GM23248 (cell line): ENCODE measurements around the gene SNAI3. TPM values are rescaled to one million over a fixed set of nuclear protein-coding genes. Genes with fewer than 3 reads are reported as not detected.

Experiments
- DNase-seq: peaks from one replicate; pipeline ENCODE4 v3.0.0-alpha.2; 2015
- H2AFZ ChIP-seq: fragments of 200-600 bp; sonication (generic); 2 replicates; pipeline ENCODE4 v1.6.1; 2016; ENCODE audit warnings: antibody characterized with exemption
- H3F3A ChIP-seq: fragments of 200-600 bp; sonication (generic); 2 replicates; pipeline ENCODE4 v1.6.1; 2016; ENCODE audit warnings: mild to moderate bottlenecking, antibody characterized with exemption, mixed run types; ENCODE audit not compliant: insufficient read depth
- H3K27ac ChIP-seq: fragments of 200-600 bp; sonication (generic); 2 replicates; pipeline ENCODE4 v1.5.1; 2016; ENCODE audit warnings: mild to moderate bottlenecking
- H3K27me3 ChIP-seq: fragments of 200-600 bp; sonication (generic); replicated peaks from 2 replicates; pipeline ENCODE4 v1.6.1; 2016; ENCODE audit warnings: mild to moderate bottlenecking; ENCODE audit not compliant: insufficient read depth
- H3K36me3 ChIP-seq: fragments of 200-600 bp; sonication (generic); 2 replicates; pipeline ENCODE4 v1.6.1; 2016; ENCODE audit warnings: low read depth, mild to moderate bottlenecking
- H3K4me1 ChIP-seq: fragments of 200-600 bp; sonication (generic); 2 replicates; pipeline ENCODE4 v1.6.1; 2016; ENCODE audit warnings: mild to moderate bottlenecking; ENCODE audit not compliant: insufficient read depth
- H3K4me2 ChIP-seq: fragments of 200-600 bp; sonication (generic); one replicate; pipeline ENCODE4 v1.6.1; 2016; ENCODE audit warnings: mild to moderate bottlenecking; ENCODE audit not compliant: unreplicated experiment
- H3K4me3 ChIP-seq: fragments of 200-600 bp; sonication (generic); 2 replicates; pipeline ENCODE4 v1.5.1; 2016; ENCODE audit warnings: mild to moderate bottlenecking
- H3K79me2 ChIP-seq: fragments of 200-600 bp; sonication (generic); 2 replicates; pipeline ENCODE4 v1.6.1; 2016; ENCODE audit warnings: mild to moderate bottlenecking; ENCODE audit not compliant: insufficient read depth
- H3K9ac ChIP-seq: fragments of 200-600 bp; sonication (generic); 2 replicates; pipeline ENCODE4 v1.6.1; 2016; ENCODE audit warnings: mild to moderate bottlenecking
- H3K9me2 ChIP-seq: fragments of 200-600 bp; sonication (generic); 2 replicates; pipeline ENCODE4 v1.6.1; 2016; ENCODE audit warnings: mixed run types, mild to moderate bottlenecking, moderate library complexity; ENCODE audit not compliant: insufficient read depth
- H3K9me3 ChIP-seq: fragments of 200-600 bp; sonication (generic); one replicate; pipeline ENCODE4 v1.6.1; 2017; ENCODE audit warnings: low read depth
- H4K20me1 ChIP-seq: fragments of 200-600 bp; sonication (generic); 2 replicates; pipeline ENCODE4 v1.6.0; 2016; ENCODE audit not compliant: insufficient read depth
- EZH2 ChIP-seq: fragments of 200-600 bp; sonication (generic); IDR thresholded peaks from 2 replicates; pipeline ENCODE4 v1.6.1; 2018; ENCODE audit warnings: antibody characterized with exemption, mild to moderate bottlenecking; ENCODE audit not compliant: insufficient read depth, poor library complexity, severe bottlenecking
- EZH2phosphoT487 ChIP-seq: fragments of 200-600 bp; sonication (generic); IDR thresholded peaks from 2 replicates; pipeline ENCODE4 v1.6.1; 2018; ENCODE audit warnings: antibody characterized with exemption, moderate library complexity, mild to moderate bottlenecking, low read depth; ENCODE audit not compliant: insufficient read depth
- WGBS, 2 experiments: methylation state at CpG; one replicate each; pipeline ENCODE4 v1.1.6; 2015 to 2017; ENCODE audit warnings: low lambda C conversion rate in 2 of 2, low coverage in 1 of 2; ENCODE audit errors: missing lambda C conversion rate in 2 of 2; 5-methylcytosine and 5-hydroxymethylcytosine counted together
- in situ Hi-C: fragments of 300-500 bp; cut with MboI; formaldehyde crosslinking; loops from 2 replicates; pipeline ENCODE4 v1.15.0; 2020
- polyA plus RNA-seq: library from polyadenylated mRNA; unstranded; fragments of >200 nt; fragmentation: Nextera tagmentation; extraction: Ambion mirVana; gene quantifications from 2 replicates; pipeline ENCODE4 v1.2.1, GENCODE V29; 2016
- total RNA-seq: library from RNA; depleted of rRNA; stranded (reverse); fragments of >200 nt; shearing (Covaris generic); gene quantifications from 2 replicates; pipeline ENCODE4 v1.2.3, GENCODE V29; 2014

Gene SNAI3
- total and polyA plus RNA-seq, 2 experiments from 2014 or later: 0.71 TPM; not detected in 1

DNA sequence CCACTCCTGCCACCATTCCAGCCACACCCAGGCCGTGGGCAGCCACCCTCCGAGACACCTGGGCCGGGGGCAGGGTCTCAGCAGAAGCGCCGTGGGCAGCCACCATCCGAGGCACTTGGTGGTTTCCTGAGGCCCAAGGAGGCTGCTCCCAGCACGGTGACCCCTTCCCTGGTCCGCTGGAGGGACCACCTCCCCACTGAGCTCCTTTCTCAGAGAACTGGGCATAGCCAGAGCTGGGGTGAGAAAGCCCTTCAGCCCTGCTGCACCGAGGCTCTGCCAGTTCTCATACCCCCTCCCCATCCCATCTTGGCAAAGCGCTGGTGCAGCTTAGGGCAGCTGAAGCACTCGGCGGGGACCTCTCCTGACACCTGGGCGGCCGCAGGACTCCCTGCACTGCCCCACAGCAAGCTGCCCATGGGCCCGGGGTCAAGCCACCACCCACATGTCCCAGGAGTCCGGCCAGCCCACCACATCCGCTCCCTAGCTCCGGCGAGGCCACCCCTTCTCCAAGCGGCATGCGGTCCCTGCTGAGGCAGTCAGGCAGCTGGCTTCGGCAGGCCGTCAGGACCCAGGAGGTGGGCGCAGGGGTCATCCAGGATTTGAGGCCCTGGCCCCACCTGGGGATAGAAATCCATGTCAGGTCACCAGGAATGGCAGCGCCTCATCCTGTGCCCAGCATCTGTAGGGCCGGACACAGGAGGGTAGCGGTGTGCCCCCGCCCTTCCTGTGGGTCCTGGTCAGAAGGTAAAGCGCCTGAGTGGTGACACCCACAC, 34.1 kb downstream of the SNAI3 start:
- no peak for DNase-seq
- 92 to 94% methylated on average over 22 to 23 of the region's 29 CpGs for WGBS, 2 experiments
- Histone ChIP-seq H2AFZ (no peak overlapping the region), H3K9me3 (no peaks in the 10 kb centered on the region), H4K20me1 (no peaks in the 10 kb centered on the region), H3K27ac (no peak overlapping the region), H3K9me2 (no peaks in the 10 kb centered on the region), H3K4me1 (no peaks in the 10 kb centered on the region), H3K36me3 (no peaks in the 10 kb centered on the region), H3K27me3 (no peaks in the 10 kb centered on the region), H3F3A (no peaks in the 10 kb centered on the region), H3K9ac (no peak overlapping the region), H3K4me2 (no peak overlapping the region), H3K4me3 (no peak overlapping the region), H3K79me2 (no peaks in the 10 kb centered on the region)
- TF ChIP-seq EZH2phosphoT487: no peak
- no peak for TF ChIP-seq EZH2
- in situ Hi-C loops: no loop called here

DNA sequence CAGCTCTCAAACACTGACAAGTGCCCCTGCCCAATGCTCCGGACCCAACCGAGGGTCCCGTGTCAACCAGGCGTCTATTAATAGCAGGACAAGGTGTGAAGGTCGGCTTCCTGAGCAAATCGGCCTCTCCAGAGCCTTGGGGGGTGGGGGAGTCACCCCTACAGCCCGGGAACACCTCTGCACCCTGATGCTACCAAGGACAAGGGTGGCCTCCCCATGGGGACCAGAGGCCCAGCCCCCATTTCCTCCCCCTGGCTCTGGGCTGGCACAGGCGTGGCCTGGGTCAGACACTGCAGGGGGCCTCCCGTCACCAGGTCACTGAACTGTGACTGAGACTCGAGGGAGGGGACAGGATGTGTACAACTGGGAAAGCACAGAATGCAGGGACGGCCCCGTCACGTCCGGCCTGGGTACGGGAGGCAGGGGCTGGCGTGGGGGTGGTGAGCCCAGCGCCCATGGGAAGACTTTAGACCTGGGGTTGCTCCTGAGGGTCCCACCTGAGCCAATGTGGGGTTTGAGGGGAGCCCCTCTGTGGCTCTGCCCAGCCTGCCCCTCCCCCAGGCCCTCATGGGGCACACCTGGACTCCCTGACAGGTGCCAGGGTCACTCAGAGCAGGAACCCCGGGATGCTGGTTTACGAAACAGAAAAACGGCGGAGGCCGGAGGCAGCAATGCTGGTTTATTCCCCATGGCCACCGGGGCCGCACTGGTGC, 34.9 kb downstream of the SNAI3 start:
- peak overlapping the region; percentile 78 for H3K9ac ChIP-seq
- TF ChIP-seq EZH2phosphoT487: no peak
- no peak for TF ChIP-seq EZH2

DNA sequence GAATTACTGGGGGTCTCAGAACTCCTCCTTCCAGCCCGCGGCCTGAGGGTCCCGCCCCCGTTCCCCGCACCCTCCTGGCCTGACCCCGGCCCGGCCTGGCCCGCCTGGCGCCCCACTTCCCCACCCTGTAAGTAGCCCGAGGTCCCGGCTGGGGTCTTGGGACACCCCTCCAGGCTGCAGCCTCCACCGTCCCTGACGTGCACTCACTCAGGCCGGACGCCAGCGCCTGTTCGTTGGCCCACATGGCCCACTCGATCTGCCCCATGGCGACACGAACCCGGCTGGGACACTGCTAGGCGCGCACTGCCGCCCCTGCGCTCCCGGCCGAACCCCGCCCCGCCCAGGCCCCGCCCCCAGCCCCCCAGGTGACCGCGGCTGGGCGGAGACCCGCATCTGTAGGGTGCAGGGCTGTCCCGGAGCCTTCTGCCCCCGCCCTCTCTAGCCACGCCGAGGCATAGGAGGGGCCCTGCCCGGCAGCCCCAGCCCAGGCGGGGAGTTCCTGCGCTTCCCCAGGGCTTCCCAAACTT, 35.5 kb downstream of the SNAI3 start, which contains the start of gene CYBA:
CYBA (minus strand) TSS at position 305 of the 527 bp plus-strand sequence; CDS start at position 265, 40 bp downstream.
- Histone ChIP-seq H3K9ac (peak within 1 kb of the TSS; percentile 78), H3K79me2 (no peaks in the 10 kb centered on the region), H3F3A (no peaks in the 10 kb centered on the region), H3K4me3 (peak within 1 kb of the TSS; percentile 83), H2AFZ (peak within 1 kb of the TSS; percentile 76), H3K4me1 (no peaks in the 10 kb centered on the region), H3K4me2 (peak within 1 kb of the TSS; percentile 81), H4K20me1 (no peaks in the 10 kb centered on the region), H3K27ac (no peak within 1 kb of the TSS), H3K9me3 (no peaks in the 10 kb centered on the region), H3K36me3 (no peaks in the 10 kb centered on the region), H3K27me3 (no peaks in the 10 kb centered on the region), H3K9me2 (no peaks in the 10 kb centered on the region)
- in situ Hi-C loops: no loop called here
- 0 to 2% methylated on average over 9 to 36 of the region's 41 CpGs for WGBS, 2 experiments
- peak; percentile 72 for DNase-seq
- TF ChIP-seq EZH2: no peak
- TF ChIP-seq EZH2phosphoT487: no peak

More for the DNA sequence above, 34.9 kb downstream of the SNAI3 start:
- H3K9me3 ChIP-seq: no peaks in the 10 kb centered on the region
- in situ Hi-C loops: no loop called here
- no peaks in the 10 kb centered on the region for H3K9me2 ChIP-seq
- no peaks in the 10 kb centered on the region for H3K36me3 ChIP-seq
- peak overlapping the region; percentile 81 for H3K4me2 ChIP-seq
- H3K4me3 ChIP-seq: peak overlapping the region; percentile 83
- H3K27ac ChIP-seq: no peak overlapping the region
- H3K79me2 ChIP-seq: no peaks in the 10 kb centered on the region
- no peak for DNase-seq
- H3K4me1 ChIP-seq: no peaks in the 10 kb centered on the region
- H3F3A ChIP-seq: no peaks in the 10 kb centered on the region
- H3K27me3 ChIP-seq: no peaks in the 10 kb centered on the region
- whole genome bisulfite sequencing, 2 experiments: 62 to 64% methylated on average over 19 to 24 of the region's 24 CpGs
- peak overlapping the region; percentile 76 for H2AFZ ChIP-seq
- H4K20me1 ChIP-seq: no peaks in the 10 kb centered on the region

DNA sequence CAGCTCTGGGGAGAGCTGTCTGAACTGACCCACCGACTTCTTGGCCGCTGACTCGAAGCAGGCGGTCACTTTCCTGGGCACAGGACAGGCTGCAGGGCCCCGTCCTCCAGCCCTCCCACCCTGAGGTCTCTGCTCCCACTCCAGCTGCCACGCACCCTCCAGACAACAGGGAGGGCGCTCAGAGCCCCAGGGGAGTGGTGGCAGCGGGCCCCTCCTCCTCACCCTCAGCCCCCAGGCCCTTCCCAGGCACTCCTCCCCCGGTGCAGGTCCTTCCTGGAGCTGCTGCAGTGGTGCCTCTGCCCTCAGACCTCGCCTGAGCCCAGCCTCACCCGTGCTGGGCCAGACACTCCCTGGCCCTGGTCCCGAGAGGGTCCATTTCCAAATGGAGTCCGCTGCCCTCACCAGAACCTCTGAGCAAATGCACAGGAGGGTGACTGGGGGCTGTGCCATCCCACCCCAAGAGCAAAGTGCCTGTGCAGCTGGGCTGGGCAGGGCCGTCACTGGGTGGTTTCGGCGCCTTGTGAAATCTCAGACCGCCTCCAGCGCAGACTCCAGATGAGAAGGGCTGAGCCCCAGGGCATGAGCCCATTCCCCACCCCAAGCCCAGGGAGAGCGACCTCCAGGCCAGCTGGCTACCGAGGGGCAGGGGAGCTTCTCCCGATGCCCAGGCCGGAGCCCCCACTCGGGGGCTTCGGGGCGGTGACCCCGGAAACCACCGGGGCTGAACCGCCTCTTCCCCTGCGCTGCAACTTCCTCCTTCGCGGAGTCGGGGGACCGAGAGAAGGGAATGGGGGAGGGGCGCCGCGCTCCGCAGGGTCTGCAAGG, 36.2 kb downstream of the SNAI3 start:
- Histone ChIP-seq H3K4me1 (no peaks in the 10 kb centered on the region), H3K36me3 (no peaks in the 10 kb centered on the region), H3K4me3 (peak overlapping the region; percentile 83), H3K27me3 (no peaks in the 10 kb centered on the region), H3K9me2 (no peaks in the 10 kb centered on the region), H2AFZ (peak overlapping the region; percentile 76), H3K4me2 (peak overlapping the region; percentile 81), H3K79me2 (no peaks in the 10 kb centered on the region), H3K9ac (peak overlapping the region; percentile 78), H3K27ac (no peak overlapping the region), H4K20me1 (no peaks in the 10 kb centered on the region), H3K9me3 (no peaks in the 10 kb centered on the region), H3F3A (no peaks in the 10 kb centered on the region)
- peak; percentile 67 for DNase-seq
- WGBS, 2 experiments: 13 to 17% methylated on average over 29 to 35 of the region's 37 CpGs
- in situ Hi-C loops: no loop called here
- TF ChIP-seq EZH2phosphoT487: no peak
- no peak for TF ChIP-seq EZH2
